Measurements from ENCODE around the gene ELAVL1. TPM values are rescaled to one million over a fixed set of nuclear protein-coding genes. Genes with fewer than 3 reads are reported as not detected.
"Not testable (repeated sequence)": the region's sequence is repeated elsewhere in the genome, so short reads cannot be mapped to it uniquely, and the experiment has no call there.

ELAVL1 gene
- total RNA-seq, 4 donors from 2014 or later: 14.1 to 71.7 (median 39.3) TPM

DNA sequence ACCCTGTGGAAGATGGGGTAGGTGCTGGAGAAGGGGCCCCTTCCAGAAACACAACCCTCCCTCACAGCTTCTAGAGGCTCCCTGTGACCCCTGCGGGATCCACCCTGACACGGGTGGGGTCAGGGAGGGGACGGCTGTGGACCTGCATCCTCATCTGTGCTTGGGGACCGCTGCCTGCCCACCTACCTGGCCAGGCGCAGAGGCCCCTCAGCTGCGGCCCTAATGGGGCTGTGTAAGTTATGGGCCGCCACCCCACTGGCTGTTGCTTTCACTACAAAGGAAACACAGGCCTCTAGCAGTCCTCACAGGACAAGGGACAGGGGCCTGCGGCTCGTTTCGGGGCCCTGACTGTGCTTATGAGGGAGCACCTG is 72.5 kb downstream of the ELAVL1 start:
- Histone ChIP-seq H3K27ac (peak overlapping the region in 1 of 2 donors; percentile 26), H3K27me3 (no peaks in the 10 kb centered on the region), H3K36me3 (no peaks in the 10 kb centered on the region), H3K4me3 (no peak overlapping the region), H3K4me1 (peaks cover 2 to 33% of the 10 kb centered on the region in 2 donors), H3K9me3 (no peaks in the 10 kb centered on the region)
- no peak for DNase-seq
- TF ChIP-seq, protein P1, sequence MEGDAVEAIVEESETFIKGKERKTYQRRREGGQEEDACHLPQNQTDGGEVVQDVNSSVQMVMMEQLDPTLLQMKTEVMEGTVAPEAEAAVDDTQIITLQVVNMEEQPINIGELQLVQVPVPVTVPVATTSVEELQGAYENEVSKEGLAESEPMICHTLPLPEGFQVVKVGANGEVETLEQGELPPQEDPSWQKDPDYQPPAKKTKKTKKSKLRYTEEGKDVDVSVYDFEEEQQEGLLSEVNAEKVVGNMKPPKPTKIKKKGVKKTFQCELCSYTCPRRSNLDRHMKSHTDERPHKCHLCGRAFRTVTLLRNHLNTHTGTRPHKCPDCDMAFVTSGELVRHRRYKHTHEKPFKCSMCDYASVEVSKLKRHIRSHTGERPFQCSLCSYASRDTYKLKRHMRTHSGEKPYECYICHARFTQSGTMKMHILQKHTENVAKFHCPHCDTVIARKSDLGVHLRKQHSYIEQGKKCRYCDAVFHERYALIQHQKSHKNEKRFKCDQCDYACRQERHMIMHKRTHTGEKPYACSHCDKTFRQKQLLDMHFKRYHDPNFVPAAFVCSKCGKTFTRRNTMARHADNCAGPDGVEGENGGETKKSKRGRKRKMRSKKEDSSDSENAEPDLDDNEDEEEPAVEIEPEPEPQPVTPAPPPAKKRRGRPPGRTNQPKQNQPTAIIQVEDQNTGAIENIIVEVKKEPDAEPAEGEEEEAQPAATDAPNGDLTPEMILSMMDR (IDR thresholded peaks at IDR 0.05): no peak
- TF ChIP-seq POLR2A (IDR thresholded peaks at IDR 0.05): no peak
- intact Hi-C loops (cut with DNase I; ENCODE audit: low total_unique reads): no loop called here

DNA sequence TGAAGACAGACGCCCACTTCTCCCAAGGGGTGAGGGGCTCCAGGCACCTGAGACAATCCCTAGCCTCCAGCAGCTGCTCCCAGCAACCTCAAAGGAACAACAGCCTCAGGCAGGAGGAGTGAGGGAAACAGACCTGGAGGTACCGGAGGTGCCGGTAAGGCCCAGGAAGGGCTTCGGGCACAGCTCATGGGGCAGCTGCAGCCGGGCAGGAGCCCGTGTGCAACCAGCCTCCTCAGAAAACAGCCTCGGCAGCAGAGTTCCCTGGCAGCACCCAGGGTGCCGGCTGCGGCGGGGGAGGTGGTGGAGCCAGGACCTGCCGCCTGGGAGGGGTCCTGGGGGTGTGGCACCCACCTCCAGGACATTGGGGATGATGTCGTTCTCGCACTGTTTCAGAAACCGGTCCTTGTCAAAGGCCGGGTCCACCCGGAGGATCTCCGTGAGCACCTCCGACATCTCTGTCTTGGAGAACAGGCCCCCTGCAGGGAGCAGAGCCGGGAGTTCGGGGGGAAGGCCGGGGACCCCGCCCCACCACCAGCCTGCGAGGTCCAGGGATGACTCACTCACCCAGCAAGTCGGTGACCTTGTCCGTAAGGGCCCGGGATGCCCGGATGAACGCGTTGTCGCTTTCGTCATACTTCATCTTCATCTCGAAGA is 73.0 kb downstream of the ELAVL1 start:
- no peaks in the 10 kb centered on the region for H3K27me3 ChIP-seq
- peak overlapping the region; percentile 97 to 99 for H3K27ac ChIP-seq
- no peaks in the 10 kb centered on the region for H3K9me3 ChIP-seq
- TF ChIP-seq, protein P1 (IDR thresholded peaks at IDR 0.05): no peak
- no peak for TF ChIP-seq POLR2A (IDR thresholded peaks at IDR 0.05)
- no peak overlapping the region for H3K4me3 ChIP-seq
- intact Hi-C loops (cut with DNase I; ENCODE audit: low total_unique reads): no loop called here
- peaks cover 7 to 38% of the 10 kb centered on the region in 2 donors for H3K4me1 ChIP-seq
- no peaks in the 10 kb centered on the region for H3K36me3 ChIP-seq
- DNase-seq: no peak

DNA sequence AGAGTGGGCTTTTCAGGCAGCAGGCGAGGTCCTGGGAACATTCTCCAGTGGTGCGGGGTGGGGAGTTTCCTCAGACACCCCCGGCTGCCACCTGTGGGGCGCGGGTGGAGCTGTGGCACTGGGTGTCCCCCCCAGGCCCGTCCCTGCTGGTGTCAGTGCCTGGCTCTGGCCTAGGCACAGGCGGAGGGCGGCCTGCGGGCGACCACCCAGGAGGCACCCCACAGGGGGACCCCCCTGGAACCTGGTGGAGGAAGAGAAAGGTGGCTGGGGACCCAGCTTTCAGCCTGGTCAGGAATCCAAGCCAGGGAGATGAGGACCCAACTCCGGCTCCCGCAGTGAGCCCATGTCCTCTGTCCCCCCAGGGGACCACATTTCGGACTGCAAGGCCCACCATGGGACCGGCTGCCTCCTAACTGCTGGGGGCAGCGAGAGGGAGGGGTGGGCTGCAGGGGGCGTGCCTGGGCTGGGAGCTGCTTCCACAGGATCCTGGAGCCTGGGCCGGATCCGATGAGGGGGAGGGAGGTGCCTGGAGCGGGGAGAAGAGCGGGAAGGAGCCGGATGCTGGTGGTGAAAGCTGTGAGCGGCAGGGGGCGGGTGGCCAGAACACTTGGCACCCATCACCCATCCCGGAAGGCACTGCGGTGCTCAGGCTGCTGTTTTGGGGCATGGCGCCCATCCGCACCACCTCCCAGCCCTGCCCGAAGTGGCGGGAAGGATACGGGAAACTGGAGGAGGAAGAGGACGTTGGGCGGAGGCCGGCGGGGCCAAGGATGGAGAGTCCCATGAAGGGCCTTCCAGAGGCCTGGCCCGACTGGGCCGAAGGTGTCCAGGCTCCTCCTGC is 74.0 kb downstream of the ELAVL1 start:
- peak in 1 of 2 donors; percentile 46 for DNase-seq
- intact Hi-C loops (cut with DNase I; ENCODE audit: low total_unique reads): no loop called here

DNA sequence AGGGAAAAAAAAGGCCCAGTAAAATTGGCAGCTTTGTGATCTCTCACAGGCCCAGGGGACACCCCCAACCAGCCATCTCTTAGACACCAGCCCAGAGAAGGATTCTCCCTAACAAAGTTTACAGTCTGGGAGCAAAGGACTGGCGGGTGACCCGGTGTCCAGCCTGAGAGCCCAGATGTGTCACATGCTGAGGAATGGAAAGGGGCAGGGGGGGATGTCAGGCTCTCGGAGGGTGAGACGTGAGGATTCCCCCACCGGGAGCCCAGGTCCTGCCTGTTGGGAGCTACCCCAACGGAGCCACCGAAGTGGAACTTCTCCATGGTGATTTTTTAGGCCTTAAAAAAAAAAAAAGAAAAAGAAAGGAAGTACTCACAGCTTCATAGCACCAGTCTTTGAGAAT is 74.7 kb downstream of the ELAVL1 start:
- Histone ChIP-seq H3K9me3 (no peaks in the 10 kb centered on the region), H3K27ac (peak overlapping the region; percentile 97 to 99), H3K36me3 (no peaks in the 10 kb centered on the region), H3K4me3 (no peak overlapping the region), H3K4me1 (peaks cover 8 to 46% of the 10 kb centered on the region in 2 donors), H3K27me3 (no peaks in the 10 kb centered on the region)
- DNase-seq: peak in 1 of 2 donors; percentile 22
- no peak for TF ChIP-seq POLR2A (IDR thresholded peaks at IDR 0.05)
- TF ChIP-seq, protein P1 (IDR thresholded peaks at IDR 0.05): no peak
- intact Hi-C loops (cut with DNase I; ENCODE audit: low total_unique reads): no loop called here

More for the DNA sequence above, 74.0 kb downstream of the ELAVL1 start:
- Histone ChIP-seq H3K27me3 (no peaks in the 10 kb centered on the region), H3K9me3 (no peaks in the 10 kb centered on the region), H3K4me3 (no peak overlapping the region), H3K36me3 (no peaks in the 10 kb centered on the region), H3K4me1 (peaks cover 8 to 46% of the 10 kb centered on the region in 2 donors), H3K27ac (peak overlapping the region; percentile 97 to 99)
- TF ChIP-seq, protein P1 (IDR thresholded peaks at IDR 0.05): no peak
- TF ChIP-seq POLR2A (IDR thresholded peaks at IDR 0.05): no peak

DNA sequence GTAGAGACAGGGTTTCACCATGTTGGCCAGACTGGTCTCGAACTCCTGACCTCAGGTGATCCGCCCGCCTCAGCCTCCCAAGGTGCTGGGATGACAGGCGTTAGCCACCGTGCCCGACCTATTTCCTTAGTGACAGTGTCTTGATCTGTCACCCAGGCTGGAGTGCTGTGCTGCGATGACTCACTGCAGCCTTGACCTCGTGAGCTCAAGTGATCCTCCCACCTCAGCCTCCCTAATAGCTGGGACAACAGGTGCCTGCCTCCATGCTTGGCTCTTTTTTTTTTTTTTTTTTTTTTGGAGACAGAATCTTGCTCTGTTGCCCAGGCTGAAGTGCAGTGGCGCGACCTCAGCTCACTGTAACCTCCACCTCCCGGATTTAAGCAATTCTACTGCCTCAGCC is 75.4 kb downstream of the ELAVL1 start:
- Histone ChIP-seq H3K27ac (peak overlapping the region; percentile 97 to 99), H3K4me1 (peaks cover 8 to 47% of the 10 kb centered on the region in 2 donors)
- H3K4me3 ChIP-seq; H3K9me3 ChIP-seq; H3K27me3 ChIP-seq; intact Hi-C loops (cut with DNase I; ENCODE audit: low total_unique reads); H3K36me3 ChIP-seq: not testable (repeated sequence)
- DNase-seq: peak in 1 of 2 donors; percentile 35
